ENCODE results near the gene TXK.

Gene TXK

GRCh38 chr4:48017108-48017571 is 116.9 kb downstream of the TXK start (continued):
- no peak for TF ChIP-seq ATF2 (tag by site-specific recombination; IDR thresholded peaks at IDR 0.05; ENCODE audit: low read depth)
- TF ChIP-seq, protein P1, sequence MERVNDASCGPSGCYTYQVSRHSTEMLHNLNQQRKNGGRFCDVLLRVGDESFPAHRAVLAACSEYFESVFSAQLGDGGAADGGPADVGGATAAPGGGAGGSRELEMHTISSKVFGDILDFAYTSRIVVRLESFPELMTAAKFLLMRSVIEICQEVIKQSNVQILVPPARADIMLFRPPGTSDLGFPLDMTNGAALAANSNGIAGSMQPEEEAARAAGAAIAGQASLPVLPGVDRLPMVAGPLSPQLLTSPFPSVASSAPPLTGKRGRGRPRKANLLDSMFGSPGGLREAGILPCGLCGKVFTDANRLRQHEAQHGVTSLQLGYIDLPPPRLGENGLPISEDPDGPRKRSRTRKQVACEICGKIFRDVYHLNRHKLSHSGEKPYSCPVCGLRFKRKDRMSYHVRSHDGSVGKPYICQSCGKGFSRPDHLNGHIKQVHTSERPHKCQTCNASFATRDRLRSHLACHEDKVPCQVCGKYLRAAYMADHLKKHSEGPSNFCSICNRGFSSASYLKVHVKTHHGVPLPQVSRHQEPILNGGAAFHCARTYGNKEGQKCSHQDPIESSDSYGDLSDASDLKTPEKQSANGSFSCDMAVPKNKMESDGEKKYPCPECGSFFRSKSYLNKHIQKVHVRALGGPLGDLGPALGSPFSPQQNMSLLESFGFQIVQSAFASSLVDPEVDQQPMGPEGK (tag by site-specific recombination; IDR thresholded peaks at IDR 0.05), result peak; percentile 44
- TF ChIP-seq, protein P2, sequence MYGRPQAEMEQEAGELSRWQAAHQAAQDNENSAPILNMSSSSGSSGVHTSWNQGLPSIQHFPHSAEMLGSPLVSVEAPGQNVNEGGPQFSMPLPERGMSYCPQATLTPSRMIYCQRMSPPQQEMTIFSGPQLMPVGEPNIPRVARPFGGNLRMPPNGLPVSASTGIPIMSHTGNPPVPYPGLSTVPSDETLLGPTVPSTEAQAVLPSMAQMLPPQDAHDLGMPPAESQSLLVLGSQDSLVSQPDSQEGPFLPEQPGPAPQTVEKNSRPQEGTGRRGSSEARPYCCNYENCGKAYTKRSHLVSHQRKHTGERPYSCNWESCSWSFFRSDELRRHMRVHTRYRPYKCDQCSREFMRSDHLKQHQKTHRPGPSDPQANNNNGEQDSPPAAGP (tag by site-specific recombination; IDR thresholded peaks at IDR 0.05), result no peak
- TF ChIP-seq ZNF423 (tag by site-specific recombination; IDR thresholded peaks at IDR 0.05), result peak; percentile 64; the same call in 1 of the 2 replicates
- peak; percentile 94 for TF ChIP-seq ZFHX2 (tag by site-specific recombination; conservative IDR thresholded peaks at IDR 0.05)
- TF ChIP-seq ZBTB26 (tag by site-specific recombination; optimal IDR thresholded peaks at IDR 0.05), result peak; percentile 41
- TF ChIP-seq, protein P3, sequence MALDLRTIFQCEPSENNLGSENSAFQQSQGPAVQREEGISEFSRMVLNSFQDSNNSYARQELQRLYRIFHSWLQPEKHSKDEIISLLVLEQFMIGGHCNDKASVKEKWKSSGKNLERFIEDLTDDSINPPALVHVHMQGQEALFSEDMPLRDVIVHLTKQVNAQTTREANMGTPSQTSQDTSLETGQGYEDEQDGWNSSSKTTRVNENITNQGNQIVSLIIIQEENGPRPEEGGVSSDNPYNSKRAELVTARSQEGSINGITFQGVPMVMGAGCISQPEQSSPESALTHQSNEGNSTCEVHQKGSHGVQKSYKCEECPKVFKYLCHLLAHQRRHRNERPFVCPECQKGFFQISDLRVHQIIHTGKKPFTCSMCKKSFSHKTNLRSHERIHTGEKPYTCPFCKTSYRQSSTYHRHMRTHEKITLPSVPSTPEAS (tag by site-specific recombination; IDR thresholded peaks at IDR 0.05), result no peak
- no peak for TF ChIP-seq ZBTB10 (tag by site-specific recombination; IDR thresholded peaks at IDR 0.05)
- TF ChIP-seq ZNF701 (tag by site-specific recombination; IDR thresholded peaks at IDR 0.05), result no peak
- no peak for TF ChIP-seq ZNF48 (tag by site-specific recombination; IDR thresholded peaks at IDR 0.05)
- TF ChIP-seq KLF10 (tag by site-specific recombination; IDR thresholded peaks at IDR 0.05), result no peak
- no peak for TF ChIP-seq ZNF571 (tag by site-specific recombination; IDR thresholded peaks at IDR 0.05)
- TF ChIP-seq TRIM28 (IDR thresholded peaks at IDR 0.05; ENCODE audit: borderline replicate concordance, low read length), result no peak
- TF ChIP-seq ZNF561 (tag by site-specific recombination; IDR thresholded peaks at IDR 0.05; ENCODE audit: borderline replicate concordance), result no peak
- TF ChIP-seq ZNF529 (tag by site-specific recombination; IDR thresholded peaks at IDR 0.05; ENCODE audit: insufficient replicate concordance), result no peak
- no peak for TF ChIP-seq ZNF174 (tag by site-specific recombination; IDR thresholded peaks at IDR 0.05)
- no peak for TF ChIP-seq INSM2 (tag by site-specific recombination; IDR thresholded peaks at IDR 0.05)
- TF ChIP-seq ZNF600 (tag by site-specific recombination; IDR thresholded peaks at IDR 0.05), result 0 out of 2 replicates have a peak, but pooled peaks have one; percentile 53
- TF ChIP-seq IKZF3 (tag by site-specific recombination; IDR thresholded peaks at IDR 0.05), result peak; percentile 45; the same call in 1 of the 2 replicates
- peak; percentile 50 for TF ChIP-seq KLF9 (tag by site-specific recombination; IDR thresholded peaks at IDR 0.05; ENCODE audit: low read depth)
- no peak for TF ChIP-seq ZBTB21 (tag by site-specific recombination; IDR thresholded peaks at IDR 0.05)
- TF ChIP-seq ZBTB44 (tag by site-specific recombination; IDR thresholded peaks at IDR 0.05), result no peak
- TF ChIP-seq ZNF76 (tag by site-specific recombination; IDR thresholded peaks at IDR 0.05; ENCODE audit: borderline replicate concordance, low read depth), result 0 out of 2 replicates have a peak, but pooled peaks have one; percentile 9
- TF ChIP-seq ZBTB20 (tag by site-specific recombination; IDR thresholded peaks at IDR 0.05), result peak; percentile 45; the same call in 1 of the 2 replicates
- no peak for TF ChIP-seq KLF16 (tag by site-specific recombination; IDR thresholded peaks at IDR 0.05)
- TF ChIP-seq GLIS1 (tag by site-specific recombination; IDR thresholded peaks at IDR 0.05), result peak; percentile 78
- TF ChIP-seq ZNF707 (tag by site-specific recombination; IDR thresholded peaks at IDR 0.05), result no peak
- no peak for TF ChIP-seq GLI4 (tag by site-specific recombination; IDR thresholded peaks at IDR 0.05)

All from HEK293 (cell line).